Adrenal gland (tissue), 5 donors: ENCODE data around the gene NLRC3.

Experiments
- CTCF ChIP-seq, 6 experiments: fragments of 450-650 bp in 4 of 6; fragments of 200-600 bp in 2 of 6; sonication (generic) in 1 of 6; IDR thresholded peaks; 1 replicate in 5 of 6; 2 replicates in 1 of 6; pipeline versions ENCODE4 v1.5.1 to v1.8.0; 2016 to 2021; ENCODE audit warnings: antibody characterized with exemption in 6 of 6, mild to moderate bottlenecking in 2 of 6, moderate library complexity in 1 of 6
- POLR2A ChIP-seq, 2 donors: fragments of 450-650 bp; IDR thresholded peaks; one replicate each; pipeline ENCODE4 v1.6.1; 2017; ENCODE audit warnings: antibody characterized with exemption in 2 of 2, mild to moderate bottlenecking in 2 of 2, moderate library complexity in 1 of 2
- donor health status: DM: no; HTN: no; CAD: no.

- TF ChIP-seq CTCF (IDR thresholded peaks at IDR 0.05) (no peak), POLR2A (IDR thresholded peaks at IDR 0.05) (no peak)
These were observed 10.2 kb downstream of the NLRC3 start for GRCh38 chr16:3566990-3567389.
